ENCODE results near the gene TRAF3IP3. TPM values are rescaled to one million over a fixed set of nuclear protein-coding genes. Genes with fewer than 3 reads are reported as not detected.
A peak's percentile ranks its signal among the peaks of the same experiment; 100 is the strongest.

Gene TRAF3IP3
- total and polyA plus RNA-seq, 11 donors = 0.16 to 10.6 (median 0.75) TPM; not detected in 1

- no peak for ATAC-seq
- Histone ChIP-seq H3K27me3 (no peaks in the 10 kb centered on the region), H3K4me3 (no peak overlapping the region), H3K36me3 (no peaks in the 10 kb centered on the region), H3K4me1 (peaks cover 0 to 39% (median 21%) of the 10 kb centered on the region in 12 donors), H3K9me3 (no peaks in the 10 kb centered on the region), H3K27ac (peak overlapping the region in 10 of 12 donors; percentile 71 to 88 (median 84))
- TF ChIP-seq POLR2A (IDR thresholded peaks at IDR 0.05) (no peak), CTCF (IDR thresholded peaks at IDR 0.05) (no peak)
- intact Hi-C loops (cut with DNase I) = loop anchor here in 2 of 10 donors (5.0 to 10.0 kb wide), 2 partner anchors 44 to 106 kb away; no protein-coding TSS in a partner anchor
- no peak for DNase-seq
- 93 to 95% (median 94%) methylated on average over 3 of the region's 3 CpGs for WGBS, 4 donors
These were observed 14.7 kb upstream of the TRAF3IP3 start for GRCh38 chr1:209741193-209741592.

DNA sequence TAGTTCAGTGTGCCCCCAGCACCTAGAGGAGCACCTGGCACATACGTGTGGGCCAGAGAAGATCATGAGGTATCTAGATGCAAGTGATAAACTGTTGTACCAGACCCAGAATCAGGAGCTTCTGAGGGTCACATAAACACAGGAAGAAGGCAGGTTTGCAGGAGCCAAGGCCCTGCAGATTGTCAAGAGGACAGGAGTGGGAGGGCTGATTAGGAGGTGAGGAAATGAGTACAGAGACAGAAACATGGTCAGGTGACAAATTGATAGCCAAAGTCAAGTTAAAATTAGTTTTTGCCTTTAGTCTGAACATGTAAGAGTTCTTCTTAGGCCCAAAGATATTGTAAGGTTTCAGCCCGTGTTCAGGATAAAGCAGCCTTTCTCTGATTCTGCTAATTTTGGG lies 14.0 kb upstream of the TRAF3IP3 start:
- no peaks in the 10 kb centered on the region for H3K27me3 ChIP-seq
- peaks cover 0 to 39% (median 21%) of the 10 kb centered on the region in 12 donors for H3K4me1 ChIP-seq
- no peak for TF ChIP-seq POLR2A (IDR thresholded peaks at IDR 0.05)
- TF ChIP-seq CTCF (IDR thresholded peaks at IDR 0.05) = no peak
- H3K9me3 ChIP-seq = no peaks in the 10 kb centered on the region
- peak; percentile 69 to 88 (median 82) for ATAC-seq
- intact Hi-C loops (cut with DNase I) = loop anchor here in 3 of 10 donors (2.0 to 10.0 kb wide), 3 partner anchors 45 to 107 kb away; no protein-coding TSS in a partner anchor
- H3K27ac ChIP-seq = peak overlapping the region; percentile 58 to 88 (median 84)
- peak in 4 of 5 donors; percentile 33 to 49 (median 42) for DNase-seq
- WGBS, 4 donors = 28 to 49% (median 37%) methylated on average over 2 of the region's 2 CpGs
- H3K36me3 ChIP-seq = no peaks in the 10 kb centered on the region
- peak overlapping the region in 6 of 12 donors; percentile 12 to 39 (median 22) for H3K4me3 ChIP-seq

DNA sequence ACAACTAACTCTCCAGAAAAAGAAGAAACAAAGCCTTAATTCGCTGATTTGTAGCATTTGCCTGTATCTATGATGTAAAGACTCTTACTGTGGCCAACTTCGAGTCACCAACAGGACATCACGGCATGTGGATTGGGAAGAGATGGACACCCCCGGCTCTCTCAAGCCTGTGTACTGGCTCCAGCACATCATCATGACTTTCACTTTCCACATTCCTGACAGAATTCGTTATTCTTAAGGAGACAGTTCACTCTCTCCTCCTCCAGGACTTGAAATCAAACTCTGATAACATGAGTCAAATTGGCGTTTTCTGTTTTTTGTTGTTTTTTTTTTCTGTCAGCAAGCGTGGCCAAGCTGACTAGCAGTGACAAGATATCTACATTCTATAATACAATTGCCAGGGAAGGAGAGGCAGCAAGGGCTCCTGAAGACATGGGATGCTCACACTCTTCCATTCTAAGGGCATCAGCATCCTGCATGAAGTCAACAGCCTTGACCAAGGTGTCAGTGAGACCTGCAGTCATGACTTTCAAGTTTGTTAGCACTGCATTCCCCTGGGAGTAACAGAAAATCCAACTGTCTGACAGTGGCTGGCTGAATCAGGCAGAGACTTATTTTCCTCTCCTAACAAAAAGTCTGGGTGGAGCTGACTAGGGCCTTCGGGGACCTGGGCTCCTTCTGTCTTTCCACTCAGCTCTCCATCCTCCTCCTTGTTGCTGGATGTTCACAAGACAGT lies 13.3 kb upstream of the TRAF3IP3 start:
- peaks cover 0 to 43% (median 25%) of the 10 kb centered on the region in 12 donors for H3K4me1 ChIP-seq
- TF ChIP-seq POLR2A (IDR thresholded peaks at IDR 0.05) (no peak), CTCF (IDR thresholded peaks at IDR 0.05) (no peak)
- H3K27me3 ChIP-seq = no peaks in the 10 kb centered on the region
- WGBS, 4 donors = 32 to 42% (median 36%) methylated on average over 7 to 8 of the region's 8 CpGs
- H3K4me3 ChIP-seq = peak overlapping the region in 7 of 12 donors; percentile 11 to 39 (median 21)
- no peaks in the 10 kb centered on the region for H3K9me3 ChIP-seq
- DNase-seq (no peak), ATAC-seq (peak in 3 of 4 donors; percentile 22 to 56 (median 49))
- no peaks in the 10 kb centered on the region for H3K36me3 ChIP-seq
- peak overlapping the region; percentile 58 to 88 (median 84) for H3K27ac ChIP-seq
- intact Hi-C loops (cut with DNase I) = loop anchor here in 3 of 10 donors (2.0 to 10.0 kb wide), 3 partner anchors 45 to 108 kb away; no protein-coding TSS in a partner anchor

DNA sequence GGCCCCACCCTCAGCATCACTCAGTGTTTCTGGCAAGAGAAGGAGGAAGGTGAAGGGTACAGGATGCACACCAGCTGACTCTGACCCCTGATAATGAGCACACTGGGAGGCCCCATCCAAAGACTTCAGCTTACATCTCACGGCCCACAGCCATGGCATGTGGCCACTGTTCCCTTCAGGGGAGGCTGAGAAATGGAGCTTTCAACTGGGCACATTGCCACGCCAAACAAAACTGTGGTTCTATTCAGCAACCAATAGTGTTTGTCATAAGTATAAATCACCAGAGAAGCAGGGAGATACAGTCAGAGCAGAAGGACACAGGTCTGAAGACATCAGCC lies 12.7 kb upstream of the TRAF3IP3 start:
- ATAC-seq (peak in 2 of 4 donors; percentile 17 to 25), DNase-seq (peak in 4 of 5 donors; percentile 38 to 70 (median 46))
- H3K27me3 ChIP-seq = no peaks in the 10 kb centered on the region
- TF ChIP-seq POLR2A (IDR thresholded peaks at IDR 0.05) (no peak), CTCF (IDR thresholded peaks at IDR 0.05) (no peak)
- H3K4me3 ChIP-seq = no peak overlapping the region
- peak overlapping the region in 11 of 12 donors; percentile 71 to 88 (median 84) for H3K27ac ChIP-seq
- no peaks in the 10 kb centered on the region for H3K36me3 ChIP-seq
- H3K9me3 ChIP-seq = no peaks in the 10 kb centered on the region
- 44 to 60% (median 47%) methylated on average over 1 to 2 of the region's 2 CpGs for WGBS, 4 donors
- H3K4me1 ChIP-seq = peaks cover 0 to 47% (median 29%) of the 10 kb centered on the region in 12 donors
- intact Hi-C loops (cut with DNase I) = loop anchor here in 3 of 10 donors (2.0 to 10.0 kb wide), 3 partner anchors 46 to 108 kb away; no protein-coding TSS in a partner anchor
